ENCODE data around the gene SLC9A7. TPM values are rescaled to one million over a fixed set of nuclear protein-coding genes. Genes with fewer than 3 reads are reported as not detected.

SLC9A7 gene
- total RNA-seq, 2 donors from 2014 or later: 1.4 to 2.2 TPM

GRCh38 chrX:46553935-46554334 is 205.0 kb downstream of the SLC9A7 start:
- no peaks in the 10 kb centered on the region for H3K27me3 ChIP-seq
- TF ChIP-seq CTCF (IDR thresholded peaks at IDR 0.05): no peak
- H3K36me3 ChIP-seq: no peaks in the 10 kb centered on the region
- no peak for DNase-seq
- H3K9ac ChIP-seq (ENCODE audit: low read depth in 2 of 2, low read length in 2 of 2): no peak overlapping the region
- H3K9me3 ChIP-seq: no peaks in the 10 kb centered on the region
- H3K4me1 ChIP-seq: no peaks in the 10 kb centered on the region
- intact Hi-C loops (cut with DNase I): no loop called here
- no peak overlapping the region for H3K4me3 ChIP-seq
- no peak overlapping the region for H3K27ac ChIP-seq

GRCh38 chrX:46551494-46552128 is 207.3 kb downstream of the SLC9A7 start:
- no peak for TF ChIP-seq CTCF (IDR thresholded peaks at IDR 0.05)
- no peak overlapping the region for H3K27ac ChIP-seq
- no peaks in the 10 kb centered on the region for H3K27me3 ChIP-seq
- no peak overlapping the region for H3K4me3 ChIP-seq
- no peak overlapping the region for H3K9ac ChIP-seq (ENCODE audit: low read depth in 2 of 2, low read length in 2 of 2)
- intact Hi-C loops (cut with DNase I): no loop called here
- no peak for DNase-seq
- no peaks in the 10 kb centered on the region for H3K9me3 ChIP-seq
- no peaks in the 10 kb centered on the region for H3K36me3 ChIP-seq
- no peaks in the 10 kb centered on the region for H3K4me1 ChIP-seq

- Histone ChIP-seq H3K27ac (no peak overlapping the region), H3K9me3 (no peaks in the 10 kb centered on the region), H3K4me1 (no peaks in the 10 kb centered on the region), H3K27me3 (no peaks in the 10 kb centered on the region), H3K9ac (ENCODE audit: low read depth in 2 of 2, low read length in 2 of 2) (no peak overlapping the region), H3K4me3 (no peak overlapping the region), H3K36me3 (no peaks in the 10 kb centered on the region)
- intact Hi-C loops (cut with DNase I): no loop called here
- TF ChIP-seq CTCF (IDR thresholded peaks at IDR 0.05): no peak
- DNase-seq: no peak
These were observed 209.0 kb downstream of the SLC9A7 start for GRCh38 chrX:46549914-46550313.

Other genes starting within 250 kb of the SLC9A7 start
- gene ZNF674, start 213.7 kb downstream of the SLC9A7 start, total RNA-seq: 1 to 10 TPM; 3.6 to 4.0 TPM
- 1 to 10 TPM; 1.8 to 2.0 TPM for gene CHST7, start 185.4 kb downstream of the SLC9A7 start, total RNA-seq
- gene RP2, start 77.9 kb upstream of the SLC9A7 start, total RNA-seq: 10 to 100 TPM; 11.7 to 19.1 TPM
- gene JADE3, start 153.3 kb upstream of the SLC9A7 start, total RNA-seq: 1 to 10 TPM; 7.7 to 8.0 TPM